NCI-H1105 treated with DMSO at 0.1 percent for 48 hours (cell line): ENCODE measurements around the gene OR10A6.

ENCODE experiments used
- DNase-seq: peaks from one replicate; lab custom pipeline; 2025; lab: John Stamatoyannopoulos, UW

Gene OR10A6

DNA sequence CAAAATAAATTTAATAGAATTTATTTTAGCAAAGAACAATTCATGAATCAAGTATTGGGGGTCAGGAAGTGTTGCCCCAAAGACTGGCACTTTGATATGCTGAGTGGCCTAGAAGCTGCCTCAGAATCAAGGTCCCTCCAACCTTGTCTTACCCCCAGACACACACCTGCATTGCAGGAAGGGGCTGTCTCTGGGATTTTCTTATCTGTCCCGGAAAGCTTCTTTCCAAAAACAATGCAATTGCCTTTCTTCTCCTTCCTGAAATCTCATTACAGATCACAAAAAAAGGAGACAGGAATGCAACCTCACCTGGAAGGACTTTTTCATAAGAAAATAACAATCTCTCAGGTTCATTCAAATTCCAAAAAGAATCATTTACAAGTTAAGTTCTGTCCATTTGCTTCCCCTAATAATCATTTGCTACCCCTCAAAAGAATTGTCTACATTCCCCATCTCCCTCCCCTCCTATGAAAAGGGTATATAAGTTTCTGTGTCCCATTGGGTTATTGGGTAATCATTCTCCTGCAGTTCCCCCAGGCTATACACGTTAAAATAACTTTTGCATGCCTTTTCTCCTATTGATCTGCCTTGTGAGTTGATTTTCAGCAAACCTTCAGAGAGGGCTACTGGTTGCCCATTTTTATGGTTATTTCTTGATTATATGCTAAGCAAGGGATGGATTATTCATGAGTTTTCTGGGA is 21.3 kb downstream of the OR10A6 start:
- DNase-seq, result no peak

- no peak for DNase-seq
These were observed 23.9 kb downstream of the OR10A6 start for GRCh38 chr11:7907121-7907520.

- DNase-seq, result no peak
These were observed 24.6 kb downstream of the OR10A6 start for GRCh38 chr11:7906481-7906880.

GRCh38 chr11:7905961-7906429 is 25.1 kb downstream of the OR10A6 start:
- no peak for DNase-seq

GRCh38 chr11:7905549-7905948 is 25.5 kb downstream of the OR10A6 start:
- no peak for DNase-seq

GRCh38 chr11:7904917-7905316 is 26.2 kb downstream of the OR10A6 start:
- DNase-seq, result no peak

GRCh38 chr11:7903940-7904339 is 27.1 kb downstream of the OR10A6 start:
- DNase-seq, result no peak

- no peak for DNase-seq
These were observed 29.7 kb downstream of the OR10A6 start for GRCh38 chr11:7901319-7901854.

GRCh38 chr11:7900686-7901085 is 30.4 kb downstream of the OR10A6 start:
- DNase-seq, result no peak

GRCh38 chr11:7899418-7899817 is 31.6 kb downstream of the OR10A6 start:
- no peak for DNase-seq

DNA sequence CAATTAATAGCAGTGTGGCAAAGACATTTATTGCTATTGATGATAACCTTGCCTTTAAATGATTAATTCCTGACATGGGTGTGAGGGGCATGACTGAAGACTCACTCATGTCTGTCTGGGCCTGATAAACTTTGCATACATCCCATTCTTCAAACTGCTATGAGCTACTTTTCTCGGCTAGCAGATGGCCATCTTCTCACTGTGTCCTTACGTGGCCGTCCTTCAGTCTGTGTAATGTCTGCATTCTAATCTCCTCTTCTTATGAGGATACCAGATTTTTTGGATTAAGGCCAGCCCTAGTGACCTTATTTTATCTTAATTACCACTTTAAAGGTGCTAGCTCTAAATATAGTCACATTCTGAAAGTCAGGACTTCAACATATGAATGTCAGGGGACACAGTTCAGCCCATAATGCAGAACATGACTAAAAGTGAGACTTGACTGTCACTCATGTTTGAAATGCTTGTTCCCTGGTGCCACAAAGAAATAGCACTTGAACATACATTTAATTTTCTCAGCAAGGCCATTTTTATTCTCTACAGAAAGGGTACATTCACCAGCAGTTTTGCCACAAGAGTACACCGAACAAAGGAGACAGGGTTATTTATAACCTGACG is 32.3 kb downstream of the OR10A6 start:
- DNase-seq, result no peak

DNA sequence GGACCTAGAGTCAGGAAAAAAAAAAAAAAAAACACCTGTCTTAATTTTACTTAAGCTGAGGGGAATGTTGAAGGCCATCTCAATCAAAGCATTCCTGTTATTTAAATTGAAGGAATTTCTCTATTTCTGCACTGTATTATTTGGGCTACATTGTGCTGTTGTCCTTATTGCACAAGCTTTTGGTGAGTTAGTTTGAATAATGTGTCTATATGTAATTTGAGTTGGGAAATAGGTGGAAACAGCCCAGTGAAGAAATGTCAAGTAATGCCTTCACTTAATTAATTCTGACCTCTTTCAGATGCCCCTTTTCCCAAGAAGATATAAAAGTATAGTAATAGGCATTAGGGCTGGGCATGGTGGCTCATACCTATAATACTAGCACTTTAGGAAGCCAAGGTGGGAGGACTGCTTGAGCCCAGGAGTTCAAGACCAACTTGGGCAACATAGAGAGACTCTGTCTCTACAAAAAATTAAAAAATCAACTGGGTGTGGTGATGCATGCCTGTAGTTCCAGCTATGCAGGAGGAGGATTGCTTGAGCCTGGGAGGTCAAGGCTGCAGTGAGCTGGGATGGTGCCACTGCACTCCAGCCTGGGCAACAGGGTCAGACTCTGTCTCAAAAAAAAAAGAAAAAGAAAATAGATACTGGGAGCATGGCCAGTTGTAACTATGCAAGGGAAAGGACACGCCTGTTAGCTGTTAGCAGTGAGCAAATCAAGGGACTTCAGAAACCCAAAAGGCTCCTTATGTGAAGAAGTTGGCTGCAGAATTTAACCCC is 34.9 kb downstream of the OR10A6 start:
- no peak for DNase-seq

DNA sequence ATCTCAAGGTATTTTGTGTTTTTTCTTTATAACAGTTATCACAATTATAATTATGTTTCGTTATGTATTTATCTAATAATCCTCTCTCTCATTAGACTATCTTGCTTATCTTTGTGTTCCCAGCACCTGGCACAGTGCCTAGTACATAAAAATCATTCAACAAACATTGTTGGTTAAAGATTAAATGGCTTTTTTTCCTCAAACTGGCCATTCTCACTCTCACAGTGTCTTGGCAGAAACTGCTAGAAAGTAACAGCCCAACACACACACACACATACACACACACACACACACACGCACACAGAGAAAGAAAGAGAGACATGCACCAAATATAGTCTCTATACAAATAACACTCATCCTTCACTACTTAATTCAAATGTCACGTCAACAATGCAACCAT is 36.8 kb downstream of the OR10A6 start:
- no peak for DNase-seq

DNA sequence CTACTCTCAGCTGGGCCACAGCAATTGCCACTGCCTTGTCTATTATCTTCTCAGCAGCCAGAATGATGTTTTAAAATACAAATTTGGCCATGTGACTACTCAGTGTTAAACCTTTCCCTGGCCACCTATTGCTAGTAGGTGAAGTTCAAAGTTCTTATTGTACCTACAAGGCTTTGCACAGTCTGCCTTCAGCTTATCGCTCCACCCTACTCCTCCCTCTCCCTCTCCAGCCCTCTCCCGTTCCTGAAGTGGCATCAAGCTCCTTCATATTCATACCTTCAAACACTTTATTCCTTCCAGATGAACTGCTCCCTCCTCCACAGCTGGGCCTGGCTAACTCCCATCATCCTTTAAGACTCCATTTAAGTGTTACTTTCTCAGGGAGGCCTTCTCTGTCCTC is 37.3 kb downstream of the OR10A6 start:
- DNase-seq, result no peak

DNA sequence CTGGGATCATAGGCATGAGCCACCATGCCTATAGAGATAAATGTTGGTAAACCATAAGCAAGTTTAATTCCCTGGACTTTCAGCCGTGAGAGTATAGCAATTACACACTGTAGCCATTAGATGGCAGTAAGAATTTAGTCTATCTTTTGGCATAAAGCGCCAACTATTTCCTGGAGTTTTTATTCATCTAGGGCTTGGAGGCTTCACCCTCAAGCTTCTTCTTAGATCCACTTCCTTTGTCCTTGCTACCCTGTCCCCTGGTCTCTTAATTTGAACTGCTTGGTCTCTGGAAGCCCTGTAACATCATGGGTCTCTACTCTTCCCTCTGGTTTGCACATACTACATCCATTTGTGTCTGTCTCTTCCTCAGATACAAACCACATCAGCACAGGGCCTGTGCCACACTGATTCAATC is 38.2 kb downstream of the OR10A6 start:
- peak; percentile 71 for DNase-seq

DNA sequence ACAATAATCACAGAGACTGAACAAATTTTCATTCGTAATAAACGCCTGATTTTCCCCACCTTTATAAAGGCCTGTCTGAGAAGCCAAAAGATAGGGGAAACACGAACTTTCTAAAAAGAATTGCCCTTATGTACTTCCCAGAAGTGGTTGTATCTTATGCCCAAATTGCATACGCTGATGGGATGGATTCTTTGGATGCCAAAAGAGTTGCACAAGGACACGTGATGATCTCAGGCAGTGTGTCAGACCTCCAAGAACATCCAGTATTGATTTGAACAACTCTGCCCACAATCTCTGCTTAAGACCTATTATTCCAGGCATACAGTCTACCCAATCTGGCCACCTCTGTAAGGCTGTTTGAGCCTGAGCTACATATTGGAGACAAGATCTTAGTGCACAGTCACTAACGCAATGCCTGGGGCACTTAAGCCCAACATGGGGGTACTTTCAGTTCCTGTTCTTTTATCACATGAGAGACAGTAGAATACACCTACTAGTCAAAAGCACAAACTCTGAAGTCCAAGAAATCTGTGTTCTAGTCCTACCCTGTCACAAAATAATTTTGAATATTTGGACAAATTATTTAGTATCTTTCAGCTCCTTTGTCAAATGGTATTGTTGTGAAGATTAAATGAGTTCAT is 38.9 kb downstream of the OR10A6 start:
- no peak for DNase-seq

- DNase-seq, result no peak
These were observed 40.5 kb downstream of the OR10A6 start for GRCh38 chr11:7890417-7891172.

DNA sequence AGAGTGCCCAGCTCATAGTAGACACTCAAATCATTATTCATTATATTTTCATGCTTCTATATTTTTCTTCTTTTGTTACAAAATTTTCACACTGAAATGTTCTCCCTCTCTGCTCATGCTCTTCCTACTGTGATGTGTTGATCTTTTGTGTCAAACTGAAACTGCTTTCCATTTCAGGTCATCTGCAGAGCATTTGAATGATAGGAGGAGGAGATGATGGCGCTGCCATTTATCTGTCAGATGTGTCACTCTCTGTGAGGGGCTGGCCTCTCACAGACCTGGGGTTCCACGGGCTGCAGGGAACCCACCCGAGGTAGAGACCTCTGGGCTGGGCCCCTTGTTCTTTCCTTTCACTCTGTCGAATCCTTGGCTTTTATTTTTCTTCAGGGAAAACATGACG is 41.1 kb downstream of the OR10A6 start:
- DNase-seq, result no peak

- no peak for DNase-seq
These were observed 48.2 kb downstream of the OR10A6 start for GRCh38 chr11:7882860-7883259.
